Upper lobe of right lung (tissue), 1 donor: ENCODE measurements around the gene CCNK. TPM values are rescaled to one million over a fixed set of nuclear protein-coding genes. Genes with fewer than 3 reads are reported as not detected.

ENCODE experiments used
- ATAC-seq: fragments of 200-7000 bp; cut with Tn5 transposase; one replicate; pipeline ENCODE4 v1.9.1; 2020; ENCODE audit warnings: mild to moderate bottlenecking, moderate library complexity
- DNase-seq: peaks from one replicate; pipeline ENCODE4 v3.0.0-alpha.2; 2020
- H3K27ac ChIP-seq: fragments of 200-600 bp; one replicate; pipeline ENCODE4 v1.8.0; 2022
- H3K27me3 ChIP-seq: fragments of 200-600 bp; one replicate; pipeline ENCODE4 v1.8.0; 2022; ENCODE audit warnings: mild to moderate bottlenecking
- H3K36me3 ChIP-seq: fragments of 200-600 bp; one replicate; pipeline ENCODE4 v1.8.0; 2022
- H3K4me1 ChIP-seq: fragments of 200-600 bp; one replicate; pipeline ENCODE4 v1.8.0; 2022
- H3K4me3 ChIP-seq: fragments of 200-600 bp; one replicate; pipeline ENCODE4 v1.8.0; 2022; ENCODE audit warnings: mild to moderate bottlenecking
- H3K9me3 ChIP-seq: fragments of 200-600 bp; one replicate; pipeline ENCODE4 v1.8.0; 2022
- intact Hi-C: fragments of 100-400 bp; cut with DNase I; formaldehyde crosslinking; loops from one replicate; pipeline ENCODE4 v1.11.0; 2022
- total RNA-seq: library from RNA; stranded (reverse); fragmentation: NEBNext Ultra II Directional; extraction: Animal tissue kit (Norgen Biotek cat#: 25700); gene quantifications from one replicate; pipeline ENCODE4 v1.2.1, GENCODE V29; 2021
- TF ChIP-seq, protein P1 (sequence below): fragments of 200-600 bp; IDR thresholded peaks from one replicate; pipeline ENCODE4 v1.8.0; 2022; ENCODE audit warnings: antibody characterized with exemption
- donor health status: DM: no; HTN: yes; CAD: no; lungs with severe emphysema.

CCNK gene
- total RNA-seq, 1 donor from 2014 or later = 48.7 TPM

DNA sequence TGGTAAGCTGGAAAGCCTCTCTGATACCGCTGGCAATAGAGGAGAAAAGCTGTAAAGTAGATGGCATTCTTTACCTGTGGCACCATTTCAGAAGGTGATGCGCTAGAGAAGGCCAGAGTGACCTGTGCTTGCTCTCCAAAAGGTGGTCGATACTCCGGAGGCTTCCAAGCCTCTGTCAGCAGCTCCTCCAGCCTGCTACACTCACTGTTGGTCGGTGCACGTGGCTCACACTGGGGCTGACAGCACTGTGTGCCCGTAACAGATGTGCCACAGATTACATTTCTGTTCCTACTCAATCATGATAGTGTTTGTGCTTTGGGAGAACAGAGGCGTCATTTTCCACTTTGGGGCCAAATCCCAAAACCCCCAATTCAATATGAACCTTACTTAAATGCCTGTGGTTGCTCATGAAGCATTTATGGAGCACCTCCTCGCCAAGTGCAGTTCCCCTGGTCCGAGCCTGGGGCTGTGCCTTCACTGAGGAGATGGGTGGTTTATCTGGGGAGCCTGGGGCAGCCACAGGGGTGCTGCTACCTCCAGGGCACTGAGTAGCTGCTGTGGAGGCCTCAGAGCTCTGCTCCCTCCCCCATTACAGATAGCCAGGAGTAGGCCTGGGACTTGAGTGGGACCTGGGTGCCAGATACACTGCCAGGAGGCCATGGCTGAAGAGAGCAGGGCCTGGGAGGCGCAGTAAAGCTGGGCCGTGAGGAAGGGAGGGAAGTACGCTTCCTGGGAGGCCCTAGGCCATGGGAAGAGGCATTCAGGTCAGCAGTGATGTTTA is 26.8 kb downstream of the CCNK start:
- Histone ChIP-seq H3K9me3 (no peaks in the 10 kb centered on the region), H3K36me3 (peaks cover 89% of the 10 kb centered on the region), H3K4me1 (no peaks in the 10 kb centered on the region), H3K27ac (no peak overlapping the region), H3K4me3 (no peak overlapping the region), H3K27me3 (no peaks in the 10 kb centered on the region)
- ATAC-seq (no peak), DNase-seq (no peak)
- TF ChIP-seq, protein P1, sequence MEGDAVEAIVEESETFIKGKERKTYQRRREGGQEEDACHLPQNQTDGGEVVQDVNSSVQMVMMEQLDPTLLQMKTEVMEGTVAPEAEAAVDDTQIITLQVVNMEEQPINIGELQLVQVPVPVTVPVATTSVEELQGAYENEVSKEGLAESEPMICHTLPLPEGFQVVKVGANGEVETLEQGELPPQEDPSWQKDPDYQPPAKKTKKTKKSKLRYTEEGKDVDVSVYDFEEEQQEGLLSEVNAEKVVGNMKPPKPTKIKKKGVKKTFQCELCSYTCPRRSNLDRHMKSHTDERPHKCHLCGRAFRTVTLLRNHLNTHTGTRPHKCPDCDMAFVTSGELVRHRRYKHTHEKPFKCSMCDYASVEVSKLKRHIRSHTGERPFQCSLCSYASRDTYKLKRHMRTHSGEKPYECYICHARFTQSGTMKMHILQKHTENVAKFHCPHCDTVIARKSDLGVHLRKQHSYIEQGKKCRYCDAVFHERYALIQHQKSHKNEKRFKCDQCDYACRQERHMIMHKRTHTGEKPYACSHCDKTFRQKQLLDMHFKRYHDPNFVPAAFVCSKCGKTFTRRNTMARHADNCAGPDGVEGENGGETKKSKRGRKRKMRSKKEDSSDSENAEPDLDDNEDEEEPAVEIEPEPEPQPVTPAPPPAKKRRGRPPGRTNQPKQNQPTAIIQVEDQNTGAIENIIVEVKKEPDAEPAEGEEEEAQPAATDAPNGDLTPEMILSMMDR = no peak
- intact Hi-C loops = no loop called here

DNA sequence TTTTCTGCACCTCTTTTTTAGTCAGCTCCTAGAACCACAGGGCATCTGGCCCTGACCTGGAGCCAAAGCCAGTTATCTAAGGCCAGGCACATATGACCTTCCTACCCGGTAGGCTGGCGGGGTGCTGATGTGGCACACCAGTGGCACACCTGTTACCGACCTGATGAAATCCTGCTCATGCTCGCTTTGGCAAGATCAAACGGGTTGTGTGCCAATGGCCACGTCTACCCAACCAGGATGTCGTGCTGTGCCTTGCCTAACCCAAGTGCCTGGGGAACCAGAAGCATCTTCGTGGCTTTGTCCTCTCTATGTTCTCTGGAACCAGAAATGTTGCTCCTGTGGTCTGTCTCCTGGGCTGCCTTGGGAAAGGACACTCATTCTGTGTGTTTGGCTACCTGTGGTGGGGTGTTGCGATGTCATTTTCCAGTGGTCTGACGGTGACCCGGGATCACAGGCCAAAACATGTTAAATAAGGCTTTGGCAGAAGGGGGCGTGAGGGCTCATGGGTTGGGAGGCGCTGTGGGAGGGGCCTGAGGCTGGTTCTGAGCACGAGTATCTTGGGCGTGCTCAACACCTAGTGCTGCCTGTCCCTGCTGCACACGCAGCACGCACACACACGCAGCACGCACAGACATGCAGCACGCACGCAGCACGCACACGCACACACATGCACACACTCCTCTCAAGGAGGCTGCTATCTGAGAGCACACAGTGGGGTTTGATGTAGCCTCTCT is 27.9 kb downstream of the CCNK start:
- Histone ChIP-seq H3K27me3 (no peaks in the 10 kb centered on the region), H3K4me1 (no peaks in the 10 kb centered on the region), H3K27ac (no peak overlapping the region), H3K4me3 (no peak overlapping the region), H3K36me3 (peaks cover 84% of the 10 kb centered on the region), H3K9me3 (no peaks in the 10 kb centered on the region)
- TF ChIP-seq, protein P1 = no peak
- ATAC-seq (no peak), DNase-seq (no peak)
- intact Hi-C loops = no loop called here

DNA sequence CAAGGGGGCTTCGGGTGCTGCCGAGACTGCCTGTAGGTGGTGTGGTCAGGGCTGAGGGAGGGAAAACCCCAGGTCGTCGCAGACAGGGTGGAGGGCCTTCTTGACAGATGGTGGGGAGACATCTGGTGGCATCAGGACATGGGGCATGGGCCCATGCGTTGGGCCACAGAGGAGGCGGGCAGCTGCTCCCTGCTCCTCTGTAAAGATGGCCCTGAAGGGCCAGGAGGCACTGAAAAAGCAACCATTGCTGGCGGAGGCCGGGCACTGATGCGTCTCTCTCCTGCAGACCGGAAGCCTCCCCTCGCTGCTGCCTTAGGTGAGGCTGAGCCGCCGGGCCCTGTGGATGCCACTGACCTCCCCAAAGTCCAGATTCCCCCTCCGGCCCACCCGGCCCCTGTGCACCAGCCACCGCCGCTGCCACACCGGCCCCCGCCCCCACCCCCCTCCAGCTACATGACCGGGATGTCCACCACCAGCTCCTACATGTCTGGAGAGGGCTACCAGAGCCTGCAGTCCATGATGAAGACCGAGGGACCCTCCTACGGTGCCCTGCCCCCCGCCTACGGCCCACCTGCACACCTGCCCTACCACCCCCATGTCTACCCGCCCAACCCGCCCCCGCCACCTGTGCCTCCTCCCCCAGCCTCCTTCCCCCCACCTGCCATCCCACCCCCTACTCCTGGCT is 28.8 kb downstream of the CCNK start:
- Histone ChIP-seq H3K27me3 (no peaks in the 10 kb centered on the region), H3K9me3 (no peaks in the 10 kb centered on the region), H3K27ac (no peak overlapping the region), H3K4me3 (no peak overlapping the region), H3K36me3 (peaks cover 75% of the 10 kb centered on the region), H3K4me1 (no peaks in the 10 kb centered on the region)
- DNase-seq = no peak
- no peak for ATAC-seq
- intact Hi-C loops = no loop called here
- TF ChIP-seq, protein P1 = no peak

DNA sequence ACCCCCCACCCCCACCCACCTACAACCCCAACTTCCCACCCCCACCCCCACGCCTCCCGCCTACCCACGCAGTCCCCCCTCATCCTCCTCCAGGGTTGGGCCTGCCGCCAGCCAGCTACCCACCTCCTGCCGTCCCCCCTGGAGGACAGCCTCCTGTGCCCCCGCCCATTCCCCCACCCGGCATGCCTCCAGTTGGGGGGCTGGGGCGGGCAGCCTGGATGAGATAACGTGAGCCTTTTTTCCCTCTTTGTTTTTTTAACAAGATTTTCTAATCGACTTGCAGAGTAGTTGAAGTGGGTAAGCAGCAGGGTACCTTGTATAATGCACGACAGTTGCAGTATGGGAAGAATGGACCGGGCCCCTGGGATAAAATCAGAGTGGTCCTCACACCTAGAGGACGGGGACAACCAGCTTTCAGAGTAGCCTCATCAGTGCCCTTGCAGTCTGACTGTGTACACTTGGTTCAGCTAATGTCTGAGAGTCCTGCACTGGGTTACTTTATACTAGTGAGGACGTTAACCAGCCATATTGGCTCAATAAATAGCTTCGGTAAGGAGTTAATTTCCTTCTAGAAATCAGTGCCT is 29.4 kb downstream of the CCNK start:
- Histone ChIP-seq H3K27me3 (no peaks in the 10 kb centered on the region), H3K4me1 (no peaks in the 10 kb centered on the region), H3K9me3 (no peaks in the 10 kb centered on the region), H3K27ac (no peak overlapping the region), H3K36me3 (peaks cover 68% of the 10 kb centered on the region), H3K4me3 (no peak overlapping the region)
- DNase-seq = no peak
- no peak for ATAC-seq
- TF ChIP-seq, protein P1 = no peak
- intact Hi-C loops = no loop called here

DNA sequence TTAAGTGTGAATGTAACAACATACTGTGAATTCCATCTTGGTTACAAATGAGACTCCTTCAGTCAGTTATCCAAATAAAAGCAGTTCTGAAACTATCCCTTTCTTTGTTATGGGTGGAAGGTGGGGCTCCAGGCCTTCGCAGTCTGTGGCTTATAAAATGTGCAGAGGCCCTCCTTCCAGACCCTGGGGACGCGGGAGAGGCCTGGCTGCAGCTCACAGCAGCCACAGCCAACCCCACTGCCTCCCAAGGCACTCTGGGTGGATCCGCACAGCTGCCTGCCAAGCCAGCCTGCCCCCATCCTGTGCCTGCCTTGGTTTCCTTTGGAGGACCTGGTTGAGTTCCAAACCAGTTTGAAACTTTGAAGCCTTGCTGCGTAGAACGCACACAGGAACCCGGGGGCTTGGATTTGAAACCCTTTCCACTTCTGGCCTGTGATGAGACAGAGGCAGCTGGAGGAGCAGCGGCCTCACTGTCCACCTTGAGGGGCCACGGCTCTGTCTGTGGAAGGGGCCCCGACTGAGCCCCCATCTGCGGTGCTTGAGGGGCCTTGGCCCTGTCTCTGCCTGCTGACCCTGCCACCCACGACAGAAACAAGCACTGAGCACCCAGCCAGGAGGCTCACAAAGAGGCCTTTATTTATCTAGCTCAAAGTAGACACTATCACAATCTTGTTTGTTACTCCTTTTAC is 30.4 kb downstream of the CCNK start:
- Histone ChIP-seq H3K4me3 (no peak overlapping the region), H3K36me3 (peaks cover 59% of the 10 kb centered on the region), H3K9me3 (no peaks in the 10 kb centered on the region), H3K27ac (no peak overlapping the region), H3K27me3 (no peaks in the 10 kb centered on the region), H3K4me1 (no peaks in the 10 kb centered on the region)
- no peak for ATAC-seq
- TF ChIP-seq, protein P1 = no peak
- DNase-seq = no peak
- intact Hi-C loops = no loop called here
